Effector memory CD4-positive, alpha-beta T cell (primary cell): Measurements from ENCODE around the gene TTBK2.

ENCODE experiments used
- DNase-seq, 3 donors: peaks; one replicate each; pipeline ENCODE4 v3.0.0-alpha.2; 2020
- H3K27ac ChIP-seq: 2 replicates; pipeline ENCODE4 v1.7.0; 2013; ENCODE audit warnings: mild to moderate bottlenecking, low read length, moderate library complexity; ENCODE audit not compliant: insufficient read depth, poor library complexity, severe bottlenecking
- H3K27me3 ChIP-seq: replicated peaks from 2 replicates; pipeline ENCODE4 v1.7.0; 2013; ENCODE audit warnings: mild to moderate bottlenecking, low read length; ENCODE audit not compliant: insufficient read depth, control insufficient read depth, poor library complexity, severe bottlenecking
- H3K36me3 ChIP-seq: 2 replicates; pipeline ENCODE4 v1.7.0; 2013; ENCODE audit warnings: mild to moderate bottlenecking, low read length, moderate library complexity; ENCODE audit not compliant: control insufficient read depth, insufficient read depth
- H3K4me1 ChIP-seq: 2 replicates; pipeline ENCODE4 v1.7.0; 2013; ENCODE audit warnings: low read length, mild to moderate bottlenecking; ENCODE audit not compliant: control insufficient read depth, insufficient read depth, poor library complexity, severe bottlenecking
- H3K4me3 ChIP-seq: 2 replicates; pipeline ENCODE4 v1.7.0; 2013; ENCODE audit warnings: low read length, low read depth, mild to moderate bottlenecking; ENCODE audit not compliant: insufficient read depth, poor library complexity, severe bottlenecking
- H3K9me3 ChIP-seq: 2 replicates; pipeline ENCODE4 v1.7.0; 2013; ENCODE audit warnings: mild to moderate bottlenecking, low read length, moderate library complexity; ENCODE audit not compliant: control insufficient read depth

Gene TTBK2

DNA sequence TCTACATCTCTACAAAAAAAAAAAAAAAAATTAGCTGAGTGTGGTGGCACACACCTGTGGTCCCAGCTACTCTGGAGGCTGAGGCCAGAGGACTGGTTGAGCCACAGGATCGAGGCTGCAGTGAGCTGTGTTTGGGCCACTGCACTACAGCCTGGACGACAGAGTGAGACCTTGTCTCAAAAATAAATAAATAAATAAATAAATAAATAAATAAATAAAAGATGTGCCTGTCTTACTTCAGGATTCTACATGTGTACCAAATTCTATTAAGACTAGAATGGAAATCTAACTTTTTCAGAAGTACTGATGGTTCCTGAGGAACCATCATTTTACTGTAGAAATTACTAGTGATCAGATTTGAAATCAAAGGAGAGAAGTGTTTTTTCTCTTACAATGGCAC is 51.9 kb downstream of the TTBK2 start:
- H3K36me3 ChIP-seq = no peaks in the 10 kb centered on the region
- no peak overlapping the region for H3K4me3 ChIP-seq
- no peaks in the 10 kb centered on the region for H3K9me3 ChIP-seq
- H3K4me1 ChIP-seq = no peaks in the 10 kb centered on the region
- H3K27me3 ChIP-seq = no peaks in the 10 kb centered on the region
- no peak for DNase-seq
- no peak overlapping the region for H3K27ac ChIP-seq

DNA sequence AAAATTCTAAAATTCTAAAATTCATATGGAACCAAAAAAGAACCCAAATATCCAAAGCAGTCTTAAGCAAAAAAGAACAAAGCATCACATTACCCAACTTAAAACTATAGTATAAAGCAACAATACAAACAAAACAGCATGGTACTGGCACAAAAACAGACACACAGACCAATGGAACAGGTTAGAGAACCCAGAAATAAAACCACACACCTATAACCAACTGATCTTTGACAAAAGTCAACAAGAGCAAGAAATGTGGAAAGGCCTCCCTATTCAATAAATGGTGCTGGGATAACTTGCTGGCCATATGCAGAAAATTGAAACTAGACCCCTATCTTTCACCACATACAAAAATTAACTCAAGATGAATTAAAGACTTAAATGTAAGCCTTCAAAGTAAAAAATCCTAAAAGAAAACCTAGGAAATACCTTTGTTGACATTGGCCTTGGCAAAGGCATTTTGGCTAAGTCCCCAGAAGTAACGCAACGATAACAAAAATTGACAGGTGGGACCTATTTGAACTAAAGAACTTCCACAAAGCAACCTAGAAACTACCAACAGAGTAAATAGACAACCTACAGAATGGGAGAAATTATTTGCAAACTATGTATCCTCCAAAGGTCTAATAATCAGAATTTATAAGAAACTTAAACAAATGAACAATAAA is 56.9 kb downstream of the TTBK2 start:
- H3K9me3 ChIP-seq = no peaks in the 10 kb centered on the region
- no peak overlapping the region for H3K4me3 ChIP-seq
- no peak overlapping the region for H3K27ac ChIP-seq
- H3K36me3 ChIP-seq = no peaks in the 10 kb centered on the region
- no peaks in the 10 kb centered on the region for H3K27me3 ChIP-seq
- no peaks in the 10 kb centered on the region for H3K4me1 ChIP-seq
- no peak for DNase-seq

DNA sequence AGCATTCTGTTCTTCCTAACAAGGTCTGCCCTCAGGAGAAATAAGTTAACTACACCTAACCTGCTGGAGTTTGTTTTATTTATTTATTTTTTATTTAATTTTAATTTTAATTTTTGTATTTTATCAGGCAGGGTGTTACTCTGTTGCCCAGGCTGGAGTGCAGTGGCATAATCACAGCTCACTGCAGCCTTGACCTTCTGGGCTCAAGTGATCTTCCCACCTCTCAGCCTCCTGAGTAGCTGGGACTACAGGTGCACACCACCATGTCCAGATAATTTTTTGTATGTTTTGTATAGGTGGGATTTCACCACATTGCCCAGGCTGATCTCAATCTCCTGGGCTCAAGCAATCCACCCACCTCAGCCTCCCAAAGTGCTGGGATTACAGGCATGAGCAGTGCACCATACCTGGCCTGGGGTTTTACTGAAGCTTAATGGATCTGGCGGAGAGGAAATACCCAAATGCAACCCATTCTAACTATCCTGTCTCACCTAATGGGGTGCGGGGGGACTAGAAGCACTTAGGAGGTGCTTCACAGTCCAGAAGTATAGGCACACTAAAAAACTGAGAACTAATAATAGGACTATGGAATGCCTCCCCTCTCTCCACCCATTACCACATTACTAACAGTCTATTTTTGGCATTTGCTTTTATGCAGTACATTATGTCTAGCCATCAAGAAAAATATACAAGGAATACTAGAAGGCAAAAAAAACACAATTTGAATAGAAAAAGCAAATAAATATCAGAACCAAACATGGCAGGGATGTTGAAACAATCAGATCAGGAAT is 61.4 kb downstream of the TTBK2 start:
- DNase-seq = no peak
- no peak overlapping the region for H3K27ac ChIP-seq
- H3K9me3 ChIP-seq = no peaks in the 10 kb centered on the region
- no peaks in the 10 kb centered on the region for H3K36me3 ChIP-seq
- no peaks in the 10 kb centered on the region for H3K27me3 ChIP-seq
- H3K4me3 ChIP-seq = no peak overlapping the region
- no peaks in the 10 kb centered on the region for H3K4me1 ChIP-seq

DNA sequence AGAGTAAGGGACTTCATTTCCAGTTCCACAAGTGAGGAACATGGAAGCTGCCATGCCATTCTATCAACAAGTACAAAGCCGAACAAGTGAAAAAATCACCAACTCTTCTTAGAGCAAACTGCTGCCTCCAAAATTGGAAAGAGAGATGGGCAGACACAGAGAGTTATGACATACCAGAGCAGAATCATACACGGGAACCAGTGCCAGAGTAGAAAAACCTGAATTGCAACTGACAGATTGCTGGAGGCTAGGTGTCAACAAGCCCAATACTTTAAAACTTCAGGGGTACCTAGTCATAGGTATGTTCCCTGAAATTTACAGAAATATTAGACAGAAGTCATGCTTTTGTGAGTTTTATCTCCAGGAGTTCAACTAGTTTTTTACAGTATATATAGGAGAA is 62.0 kb downstream of the TTBK2 start:
- Histone ChIP-seq H3K27ac (no peak overlapping the region), H3K4me1 (no peaks in the 10 kb centered on the region), H3K36me3 (no peaks in the 10 kb centered on the region), H3K4me3 (no peak overlapping the region), H3K27me3 (no peaks in the 10 kb centered on the region), H3K9me3 (no peaks in the 10 kb centered on the region)
- no peak for DNase-seq

DNA sequence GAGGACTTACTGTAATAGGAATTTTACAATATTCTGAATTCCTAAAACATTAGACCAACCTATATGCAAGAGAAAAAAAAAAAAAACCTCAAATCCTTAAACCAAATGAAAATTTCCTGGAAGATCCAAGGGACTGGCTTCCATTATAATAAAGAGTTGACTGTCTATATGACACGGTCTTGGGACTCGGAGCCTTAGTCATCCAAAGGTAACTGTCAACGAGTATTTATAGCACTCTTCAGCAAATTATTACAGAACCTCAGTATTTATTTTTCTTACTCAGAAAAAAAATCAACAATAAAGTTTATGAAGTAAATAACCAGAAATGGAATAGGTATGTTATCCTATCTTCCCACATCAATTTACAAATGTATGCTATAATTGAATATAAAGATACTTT is 66.0 kb downstream of the TTBK2 start:
- Histone ChIP-seq H3K27me3 (no peaks in the 10 kb centered on the region), H3K36me3 (no peaks in the 10 kb centered on the region), H3K9me3 (no peaks in the 10 kb centered on the region)

DNA sequence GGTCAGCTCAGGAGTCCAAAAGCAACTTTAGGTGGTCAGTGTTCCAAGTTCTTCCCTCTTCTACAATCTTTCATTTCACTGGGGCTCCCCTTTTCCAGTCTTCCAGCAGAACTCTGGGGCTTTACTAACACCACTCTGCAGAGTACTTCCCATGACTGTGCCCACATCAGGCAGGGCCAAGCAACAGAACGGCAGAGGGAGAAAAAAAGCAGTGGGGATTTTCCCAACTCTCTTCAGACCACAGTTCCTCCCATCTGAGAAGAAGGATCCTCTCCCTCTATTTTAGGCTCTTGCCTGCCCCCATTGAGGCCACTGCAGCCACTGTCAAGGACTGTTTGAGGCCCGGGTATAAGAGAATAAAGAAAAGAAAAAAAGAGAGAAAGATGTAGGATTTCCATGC is 70.7 kb downstream of the TTBK2 start:
- H3K27ac ChIP-seq = no peak overlapping the region
- H3K9me3 ChIP-seq = no peaks in the 10 kb centered on the region
- no peaks in the 10 kb centered on the region for H3K36me3 ChIP-seq
- no peaks in the 10 kb centered on the region for H3K27me3 ChIP-seq
- no peak for DNase-seq
- H3K4me1 ChIP-seq = no peaks in the 10 kb centered on the region
- no peak overlapping the region for H3K4me3 ChIP-seq

More for the DNA sequence above, 66.0 kb downstream of the TTBK2 start:
- Histone ChIP-seq H3K4me1 (no peaks in the 10 kb centered on the region), H3K4me3 (no peak overlapping the region), H3K27ac (no peak overlapping the region)
- no peak for DNase-seq

DNA sequence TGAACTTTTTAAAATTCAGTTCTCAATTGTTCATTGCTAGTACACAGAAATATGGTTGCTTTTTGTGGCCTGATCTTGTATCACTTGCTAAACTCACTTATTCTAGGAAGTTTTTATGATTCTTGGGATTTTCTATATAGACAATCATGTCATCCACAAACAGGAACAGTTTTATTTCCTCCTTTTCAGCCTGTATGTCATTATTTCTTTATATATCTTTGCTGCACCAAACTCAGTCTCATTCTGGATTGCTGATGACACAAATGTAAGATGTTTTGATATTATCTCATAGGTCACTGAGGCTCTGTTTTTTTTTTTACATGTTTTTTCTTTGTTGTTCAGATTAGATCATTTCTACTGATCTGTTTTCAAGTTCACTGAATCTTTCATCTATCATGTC is 71.7 kb downstream of the TTBK2 start:
- Histone ChIP-seq H3K27me3 (no peaks in the 10 kb centered on the region), H3K27ac (no peak overlapping the region), H3K36me3 (no peaks in the 10 kb centered on the region), H3K4me1 (no peaks in the 10 kb centered on the region), H3K9me3 (no peaks in the 10 kb centered on the region), H3K4me3 (no peak overlapping the region)
- DNase-seq = no peak

DNA sequence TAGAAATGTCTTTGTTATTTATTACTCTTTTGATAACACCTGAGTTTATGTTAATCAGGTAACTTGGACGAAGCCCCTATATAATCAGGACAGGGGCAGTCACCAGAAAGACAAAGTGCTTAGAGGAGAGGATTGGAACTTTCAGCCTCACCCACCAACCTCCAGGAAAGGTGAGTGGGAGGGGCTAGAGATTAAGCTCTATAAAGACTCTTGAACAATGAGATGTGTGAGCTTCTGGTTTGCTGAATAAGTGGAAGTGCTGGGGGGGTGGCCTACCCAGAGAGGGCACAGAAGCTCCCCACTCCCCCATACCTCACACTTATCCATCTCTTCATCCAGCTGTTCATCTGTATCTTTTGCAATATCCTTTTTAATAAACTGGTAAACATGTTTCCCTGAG is 73.9 kb downstream of the TTBK2 start:
- Histone ChIP-seq H3K4me3 (no peak overlapping the region), H3K27me3 (no peaks in the 10 kb centered on the region), H3K9me3 (no peaks in the 10 kb centered on the region), H3K4me1 (no peaks in the 10 kb centered on the region), H3K36me3 (no peaks in the 10 kb centered on the region), H3K27ac (no peak overlapping the region)
- no peak for DNase-seq

DNA sequence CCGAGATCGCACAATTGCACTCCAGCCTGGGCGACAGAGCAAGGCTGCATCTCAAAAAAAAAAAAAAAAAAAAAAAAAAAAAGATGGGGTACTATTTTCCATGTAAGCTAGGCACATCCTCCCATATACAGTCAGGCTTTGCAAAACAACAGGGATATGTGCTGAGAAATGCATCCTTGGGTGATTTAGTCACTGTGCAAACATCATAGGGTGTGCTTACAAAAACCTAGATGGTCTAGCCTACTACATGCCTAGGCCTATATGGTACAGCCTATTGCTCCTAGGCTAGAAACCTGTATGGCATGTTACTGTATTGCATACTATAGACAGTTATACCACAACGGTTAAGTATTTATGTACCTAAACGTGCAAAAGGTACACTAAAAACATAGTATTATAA is 75.0 kb downstream of the TTBK2 start:
- Histone ChIP-seq H3K27ac (no peak overlapping the region), H3K4me3 (no peak overlapping the region), H3K9me3 (no peaks in the 10 kb centered on the region), H3K4me1 (no peaks in the 10 kb centered on the region), H3K36me3 (no peaks in the 10 kb centered on the region), H3K27me3 (no peaks in the 10 kb centered on the region)
- no peak for DNase-seq

DNA sequence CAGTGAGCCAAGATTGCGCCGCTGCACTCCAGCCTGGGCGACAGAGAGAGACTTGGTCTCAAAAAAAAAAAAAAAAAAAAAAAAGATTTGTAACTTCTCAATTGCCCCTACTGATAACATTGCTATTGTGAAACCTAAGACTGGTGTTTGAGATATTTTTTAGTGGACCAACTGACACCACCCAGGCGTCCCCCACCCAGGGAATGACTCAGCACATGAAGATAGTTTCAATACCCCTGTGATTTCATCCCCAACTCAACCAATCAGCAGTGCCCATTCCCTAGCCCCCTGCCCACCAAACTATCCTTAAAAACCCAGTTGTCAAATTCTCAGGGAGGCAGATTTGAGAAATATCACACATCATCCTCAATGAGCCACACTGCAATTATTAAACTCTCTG is 76.9 kb downstream of the TTBK2 start:
- Histone ChIP-seq H3K27ac (no peak overlapping the region), H3K27me3 (no peaks in the 10 kb centered on the region), H3K4me3 (no peak overlapping the region), H3K36me3 (no peaks in the 10 kb centered on the region), H3K4me1 (no peaks in the 10 kb centered on the region), H3K9me3 (no peaks in the 10 kb centered on the region)
- no peak for DNase-seq
